Tibial nerve (tissue), 4 donors: ENCODE measurements around the gene AMBRA1.

ENCODE experiments used
- EP300 ChIP-seq, 2 donors: sonication (generic); formaldehyde crosslinking; IDR thresholded peaks; one replicate each; pipeline ENCODE4 v1.6.1; 2017; ENCODE audit warnings: antibody characterized with exemption in 2 of 2, mild to moderate bottlenecking in 1 of 2
- POLR2A ChIP-seq, 2 donors: fragments of 450-650 bp; IDR thresholded peaks; one replicate each; pipeline ENCODE4 v1.6.1; 2017; ENCODE audit warnings: antibody characterized with exemption in 2 of 2, mild to moderate bottlenecking in 2 of 2, moderate library complexity in 2 of 2
- TF ChIP-seq, protein P1 (sequence below), 5 experiments: fragments of 200-600 bp in 3 of 5; fragments of 450-650 bp in 2 of 5; sonication (generic) in 3 of 5; IDR thresholded peaks; one replicate each; pipeline ENCODE4 v1.5.1; 2016 to 2019; ENCODE audit warnings: antibody characterized with exemption in 5 of 5, mild to moderate bottlenecking in 3 of 5, moderate library complexity in 2 of 5

DNA sequence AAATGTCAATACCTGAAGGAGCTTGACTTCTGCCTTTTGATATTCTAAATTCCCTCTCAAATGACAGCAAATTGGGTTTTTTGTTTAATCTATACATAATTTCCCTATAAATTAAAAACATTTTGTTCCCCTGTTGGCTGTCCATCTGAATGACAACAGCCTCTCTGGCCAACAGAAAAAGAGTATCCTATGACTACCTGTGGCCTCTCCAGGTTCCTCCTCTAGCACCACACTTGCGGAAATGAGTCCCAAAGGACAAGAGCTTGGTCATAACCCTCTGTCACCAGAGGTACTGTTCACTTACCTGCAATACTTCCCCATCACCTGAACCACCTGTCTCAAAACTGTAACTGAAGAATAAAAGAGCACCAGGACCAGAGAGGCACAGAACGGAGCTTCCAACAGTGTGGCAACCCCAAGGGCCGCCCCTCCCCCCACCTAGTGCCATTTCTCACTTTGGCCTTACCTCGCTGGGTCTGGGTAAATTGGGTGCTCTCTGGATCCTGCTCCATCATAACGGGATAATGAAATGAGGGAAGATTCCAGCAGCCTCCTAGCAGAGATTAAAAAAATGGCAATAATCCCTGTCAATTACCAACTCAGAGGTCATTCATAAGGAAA lies 81.5 kb downstream of the AMBRA1 start:
- TF ChIP-seq POLR2A (IDR thresholded peaks at IDR 0.05) (no peak), EP300 (IDR thresholded peaks at IDR 0.05) (no peak)
- TF ChIP-seq, protein P1, sequence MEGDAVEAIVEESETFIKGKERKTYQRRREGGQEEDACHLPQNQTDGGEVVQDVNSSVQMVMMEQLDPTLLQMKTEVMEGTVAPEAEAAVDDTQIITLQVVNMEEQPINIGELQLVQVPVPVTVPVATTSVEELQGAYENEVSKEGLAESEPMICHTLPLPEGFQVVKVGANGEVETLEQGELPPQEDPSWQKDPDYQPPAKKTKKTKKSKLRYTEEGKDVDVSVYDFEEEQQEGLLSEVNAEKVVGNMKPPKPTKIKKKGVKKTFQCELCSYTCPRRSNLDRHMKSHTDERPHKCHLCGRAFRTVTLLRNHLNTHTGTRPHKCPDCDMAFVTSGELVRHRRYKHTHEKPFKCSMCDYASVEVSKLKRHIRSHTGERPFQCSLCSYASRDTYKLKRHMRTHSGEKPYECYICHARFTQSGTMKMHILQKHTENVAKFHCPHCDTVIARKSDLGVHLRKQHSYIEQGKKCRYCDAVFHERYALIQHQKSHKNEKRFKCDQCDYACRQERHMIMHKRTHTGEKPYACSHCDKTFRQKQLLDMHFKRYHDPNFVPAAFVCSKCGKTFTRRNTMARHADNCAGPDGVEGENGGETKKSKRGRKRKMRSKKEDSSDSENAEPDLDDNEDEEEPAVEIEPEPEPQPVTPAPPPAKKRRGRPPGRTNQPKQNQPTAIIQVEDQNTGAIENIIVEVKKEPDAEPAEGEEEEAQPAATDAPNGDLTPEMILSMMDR (IDR thresholded peaks at IDR 0.05) = no peak
